GM12892 (cell line): ENCODE measurements around the gene C20orf204.

Experiments
- POLR2A ChIP-seq: IDR thresholded peaks from 2 replicates; pipeline ENCODE4 v1.6.1; 2011; ENCODE audit warnings: low read depth, low read length, control low read depth
- POLR2AphosphoS5 ChIP-seq: IDR thresholded peaks from 2 replicates; pipeline ENCODE4 v1.6.1; 2011; ENCODE audit warnings: low read depth, low read length, control low read depth
- TAF1 ChIP-seq: IDR thresholded peaks from 2 replicates; pipeline ENCODE4 v1.6.1; 2011; ENCODE audit warnings: low read depth, mild to moderate bottlenecking, control low read depth, low read length, borderline replicate concordance

- TF ChIP-seq POLR2A (no peak), POLR2AphosphoS5 (no peak), TAF1 (no peak)
Measured at GRCh38 chr20:64084685-64085152, 48.7 kb downstream of the C20orf204 start.
